NCI-H2081 (cell line): ENCODE measurements around the gene AHRR.

Source experiments
- DNase-seq, 2 experiments: peaks; one replicate each; lab custom pipeline; 2025; lab: John Stamatoyannopoulos, UW

Gene AHRR

DNA sequence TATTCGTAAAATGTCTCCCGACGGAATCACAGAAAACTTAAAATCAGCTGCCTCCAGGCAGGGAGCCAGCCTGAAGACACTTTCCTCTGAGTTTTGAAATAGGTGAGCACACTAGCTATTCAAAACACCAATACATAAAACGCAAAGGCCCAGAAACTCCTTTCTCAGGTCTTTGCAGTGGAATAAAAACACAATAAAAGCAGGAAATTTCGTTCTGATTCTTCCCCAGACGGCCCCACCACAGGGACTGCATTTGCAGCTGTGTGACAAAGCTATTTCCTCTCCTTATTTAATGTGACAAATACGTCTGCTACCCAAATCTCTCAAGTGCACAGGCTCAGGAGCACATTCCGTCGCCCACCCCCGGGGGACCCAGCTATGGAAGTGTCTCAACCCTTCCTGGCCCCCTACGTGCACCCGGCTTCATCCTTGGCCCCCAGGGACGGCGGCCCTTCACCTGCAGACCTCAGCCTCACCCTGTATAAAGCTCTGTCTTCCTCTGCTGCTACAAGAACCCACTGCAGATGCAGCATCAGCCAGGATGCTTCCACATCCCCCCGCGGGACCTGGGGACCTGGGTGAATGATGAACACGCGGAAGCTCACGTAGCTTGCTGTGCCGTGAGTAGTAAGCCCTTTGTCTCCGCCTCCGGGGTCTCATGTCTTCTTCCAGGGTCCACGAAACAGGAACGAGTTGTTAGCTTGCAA is 24.9 kb downstream of the AHRR start:
- DNase-seq, result no peak

DNA sequence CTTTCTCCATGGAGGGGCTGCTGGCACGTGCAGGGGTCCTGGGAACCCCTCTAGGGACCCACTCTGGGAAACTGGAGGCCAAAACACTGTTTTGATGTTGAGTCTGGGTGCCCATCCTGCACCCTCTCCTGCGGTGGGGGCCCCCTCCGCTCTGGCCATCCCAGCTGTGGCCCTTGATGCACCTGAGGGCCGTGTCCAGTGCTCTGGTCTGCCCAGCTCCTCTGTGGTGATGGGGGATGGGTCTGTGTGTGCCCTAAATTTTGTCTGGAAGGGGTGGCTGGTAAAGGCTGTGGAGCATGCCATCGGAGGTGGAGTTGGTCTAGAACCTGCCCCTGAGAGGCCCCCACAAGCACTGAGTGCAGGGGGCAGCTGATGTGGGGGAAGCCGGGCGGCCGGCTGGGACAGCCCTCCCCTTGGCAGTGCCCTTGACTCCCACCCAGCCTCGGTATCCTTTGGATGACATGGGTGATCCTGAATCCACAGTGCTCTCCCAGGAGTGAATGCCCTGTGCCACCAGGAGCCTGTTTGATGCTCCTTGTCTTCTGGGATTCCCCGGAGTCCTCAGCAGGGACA is 26.3 kb downstream of the AHRR start:
- no peak for DNase-seq

GRCh38 chr5:348726-349125 is 27.2 kb downstream of the AHRR start:
- no peak for DNase-seq

GRCh38 chr5:350355-350754 is 28.8 kb downstream of the AHRR start:
- DNase-seq, result no peak

DNA sequence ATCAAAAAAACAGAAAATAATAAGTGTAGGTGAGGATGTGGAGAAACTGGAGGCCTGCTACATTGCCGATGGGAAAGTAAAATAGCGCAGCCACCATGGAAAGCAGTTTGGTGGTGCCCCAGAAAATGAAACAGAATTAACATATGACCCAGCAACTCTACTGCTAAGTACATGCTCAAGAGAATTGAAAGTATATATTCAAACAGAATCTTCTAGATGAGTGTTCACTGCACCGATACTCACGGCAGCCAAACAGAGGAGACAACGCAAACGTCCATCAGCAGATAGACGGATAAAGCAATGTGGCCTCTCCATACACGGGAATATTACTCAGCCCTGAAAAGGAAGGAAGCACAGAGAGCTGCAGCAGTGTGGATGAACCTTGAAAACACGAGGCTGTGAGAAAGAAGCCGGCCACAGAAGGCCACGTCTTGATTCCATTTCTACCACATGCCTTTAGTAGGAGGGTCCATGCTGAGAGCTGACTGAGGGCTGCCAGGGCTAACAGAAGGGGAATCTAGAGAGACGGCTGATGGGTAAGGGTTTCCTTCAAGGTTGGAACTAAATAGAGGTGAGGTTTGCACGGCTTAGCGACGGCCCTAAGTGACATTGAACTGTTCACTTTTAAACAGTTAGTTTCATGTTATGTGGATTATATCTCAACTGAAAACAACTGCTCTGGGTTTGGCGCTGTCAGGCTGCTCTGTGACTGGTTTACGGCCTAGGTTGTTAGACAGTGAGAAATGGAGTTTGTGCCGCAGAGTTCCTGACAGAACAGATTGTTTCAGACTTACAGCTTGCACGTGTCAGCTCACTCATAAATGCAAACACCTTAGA is 29.8 kb downstream of the AHRR start:
- DNase-seq, result no peak

- no peak for DNase-seq
Observed at GRCh38 chr5:351921-352245, 30.4 kb downstream of the AHRR start.

DNA sequence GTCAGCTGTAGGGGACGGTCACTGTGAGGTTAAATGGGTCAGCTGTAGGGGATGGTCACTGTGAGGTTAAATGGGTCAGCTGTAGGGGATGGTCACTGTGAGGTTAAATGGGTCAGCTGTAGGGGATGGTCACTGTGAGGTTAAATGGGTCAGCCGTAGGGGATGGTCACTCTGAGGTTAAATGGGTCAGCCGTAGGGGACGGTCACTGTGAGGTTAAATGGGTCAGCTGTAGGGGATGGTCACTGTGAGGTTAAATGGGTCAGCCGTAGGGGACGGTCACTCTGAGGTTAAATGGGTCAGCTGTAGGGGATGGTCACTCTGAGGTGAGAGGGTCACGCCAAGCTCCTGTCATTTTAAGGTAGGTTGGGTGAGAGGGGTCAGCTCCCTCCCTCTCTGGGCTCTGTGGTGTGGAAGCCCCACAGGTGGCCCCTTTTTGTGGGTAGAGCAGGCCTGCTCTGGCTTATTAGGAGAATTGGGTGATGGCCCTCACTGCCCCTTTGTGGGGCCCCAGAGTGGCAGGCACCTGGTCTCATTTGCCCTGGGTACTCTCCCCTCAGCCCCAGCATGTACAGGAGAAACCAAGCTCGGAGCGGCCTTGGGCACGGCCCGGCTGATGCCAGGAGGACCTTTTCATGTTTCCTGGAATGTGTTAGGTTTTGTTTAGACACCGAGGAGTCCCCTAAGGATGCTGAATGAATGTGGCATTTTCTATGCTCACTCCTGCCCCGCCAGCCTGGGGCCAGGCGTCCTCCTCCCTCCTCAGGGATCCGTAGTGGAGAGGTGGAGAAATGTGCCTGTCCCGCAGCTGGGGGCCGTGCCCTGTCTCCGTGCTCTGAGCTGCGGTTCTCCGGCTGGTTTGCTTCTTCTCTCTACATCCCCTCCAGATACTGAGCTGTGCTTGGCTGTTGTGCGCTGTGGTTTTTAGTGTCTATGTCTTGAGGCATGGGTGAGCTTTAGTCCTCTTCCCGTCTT is 31.4 kb downstream of the AHRR start:
- no peak for DNase-seq

GRCh38 chr5:353612-354580 is 32.4 kb downstream of the AHRR start:
- DNase-seq, result no peak

DNA sequence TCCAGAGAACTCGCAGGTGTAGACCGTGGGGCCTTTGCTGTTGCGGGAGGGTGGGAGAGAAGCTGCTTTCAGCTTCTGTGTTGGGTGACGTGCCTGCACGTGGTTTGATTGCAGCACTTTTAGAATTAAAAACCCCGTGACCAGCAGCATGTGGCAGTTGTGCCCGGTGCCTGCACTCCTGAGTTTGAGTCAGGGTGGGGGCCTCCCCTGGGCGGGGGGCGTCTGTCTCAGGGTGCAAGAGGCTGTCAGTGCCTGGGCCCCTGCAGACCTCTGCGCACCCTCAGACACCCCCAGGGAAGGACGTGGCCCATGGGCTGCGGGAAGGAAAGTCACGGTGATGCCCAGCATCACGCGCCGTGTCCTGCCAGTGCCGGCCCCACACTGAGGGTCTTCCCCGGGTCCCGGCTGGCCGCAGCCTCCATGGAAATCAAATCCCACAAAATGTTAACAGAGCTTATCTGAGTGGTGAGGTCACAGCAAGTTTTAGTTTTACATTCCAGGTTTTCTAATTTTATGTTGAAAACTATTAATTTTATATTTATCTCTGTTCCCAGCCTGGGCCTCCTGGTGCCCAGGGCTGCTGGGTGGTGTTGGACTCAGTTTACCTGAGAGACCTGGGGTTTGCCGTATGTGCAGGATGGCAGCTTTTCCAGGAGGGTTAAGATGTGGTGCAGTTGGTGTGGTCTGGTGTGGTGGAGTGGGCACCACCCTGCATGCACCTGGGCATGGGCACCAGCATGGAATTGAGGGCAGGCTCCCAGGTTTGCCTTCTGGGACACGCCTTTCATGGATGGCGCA is 33.3 kb downstream of the AHRR start:
- no peak for DNase-seq

DNA sequence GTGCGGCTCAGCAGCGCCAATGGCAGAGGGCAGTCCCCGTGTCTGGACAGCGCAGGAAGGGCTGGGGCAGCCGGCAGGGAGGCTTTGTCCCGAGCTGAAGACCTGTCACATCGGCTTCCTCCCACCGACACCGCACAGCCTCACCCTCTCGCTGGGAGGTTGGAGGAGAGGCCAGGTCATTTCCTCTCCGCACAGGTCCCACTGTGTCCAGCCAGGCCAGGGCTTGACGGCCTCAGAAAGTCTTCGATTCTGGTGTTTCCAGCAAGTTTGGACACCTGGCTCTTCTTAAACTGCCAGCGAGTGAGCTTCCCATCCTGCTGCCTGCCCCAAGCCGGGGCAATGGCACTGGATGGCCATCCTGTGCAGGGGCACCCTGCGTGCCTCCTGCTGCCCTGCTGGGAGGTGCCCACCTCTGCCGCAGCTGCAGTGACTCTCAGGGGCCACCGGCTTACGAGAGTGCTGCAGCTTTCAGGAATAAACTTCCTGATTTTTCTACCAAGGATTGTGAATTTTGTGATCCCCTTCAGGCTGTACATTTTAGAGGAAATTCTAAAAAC is 33.9 kb downstream of the AHRR start:
- no peak for DNase-seq

- DNase-seq, result no peak
Observed at GRCh38 chr5:355958-356357, 34.4 kb downstream of the AHRR start.

GRCh38 chr5:359301-359897 is 37.9 kb downstream of the AHRR start:
- no peak for DNase-seq

DNA sequence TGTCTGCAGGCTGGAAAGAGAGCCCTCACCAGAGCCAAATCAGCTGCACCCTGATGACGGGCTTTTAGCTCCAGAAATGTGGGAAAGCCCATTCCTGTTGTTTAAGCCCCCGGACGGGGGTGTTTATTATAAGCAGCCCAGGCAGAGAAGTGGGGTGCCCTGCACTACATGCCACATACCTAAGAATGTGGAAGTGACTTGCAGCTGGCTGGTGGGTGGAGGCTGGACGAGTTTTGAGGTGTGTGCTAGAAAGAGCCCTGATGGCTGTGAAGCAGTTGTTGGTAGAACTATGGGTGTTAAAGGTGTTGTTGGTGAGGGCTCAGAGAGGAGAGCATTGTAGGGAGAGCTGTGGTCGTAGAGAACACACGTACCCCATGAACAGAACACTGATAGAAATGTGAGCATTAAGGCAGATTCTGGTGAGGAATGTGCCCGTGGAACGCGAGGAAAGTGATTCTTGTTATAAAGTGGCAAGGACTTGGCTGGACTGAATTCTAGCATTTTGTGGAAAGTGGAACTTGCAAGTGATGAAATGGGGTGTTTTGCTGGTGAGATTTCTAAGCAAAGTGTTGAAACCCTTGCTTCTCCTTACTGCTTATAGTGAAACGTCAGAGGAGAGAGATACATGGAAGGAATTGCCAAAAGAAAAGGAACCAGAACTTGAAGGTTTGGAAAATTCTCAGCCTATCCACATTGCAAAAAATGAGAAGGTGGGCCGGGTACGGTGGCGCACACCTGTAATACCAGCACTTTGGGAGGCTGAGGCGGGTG is 38.9 kb downstream of the AHRR start:
- no peak for DNase-seq

DNA sequence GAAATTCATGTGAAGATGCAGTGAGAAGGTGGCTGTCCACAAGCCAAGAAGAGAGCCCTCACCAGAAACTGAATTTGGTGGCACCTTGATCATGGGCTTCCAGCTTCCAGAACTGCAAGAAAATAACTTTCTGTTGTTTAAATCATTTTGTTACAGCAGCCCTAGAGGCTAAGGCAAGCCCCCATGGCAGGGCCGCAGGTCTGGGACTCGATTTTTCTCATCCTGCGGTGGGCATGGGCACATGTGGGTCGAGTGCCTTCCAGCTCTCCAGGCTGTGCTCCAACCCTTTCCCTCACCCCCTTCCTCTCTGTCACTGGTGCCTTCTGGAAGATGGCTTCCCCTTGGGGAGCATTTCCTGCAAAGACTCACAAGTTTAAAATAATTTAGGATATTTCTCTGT is 40.7 kb downstream of the AHRR start:
- DNase-seq, result no peak

- no peak for DNase-seq
Observed at GRCh38 chr5:362978-363765, 41.7 kb downstream of the AHRR start.

- no peak for DNase-seq
Observed at GRCh38 chr5:364497-364896, 43.0 kb downstream of the AHRR start.

DNA sequence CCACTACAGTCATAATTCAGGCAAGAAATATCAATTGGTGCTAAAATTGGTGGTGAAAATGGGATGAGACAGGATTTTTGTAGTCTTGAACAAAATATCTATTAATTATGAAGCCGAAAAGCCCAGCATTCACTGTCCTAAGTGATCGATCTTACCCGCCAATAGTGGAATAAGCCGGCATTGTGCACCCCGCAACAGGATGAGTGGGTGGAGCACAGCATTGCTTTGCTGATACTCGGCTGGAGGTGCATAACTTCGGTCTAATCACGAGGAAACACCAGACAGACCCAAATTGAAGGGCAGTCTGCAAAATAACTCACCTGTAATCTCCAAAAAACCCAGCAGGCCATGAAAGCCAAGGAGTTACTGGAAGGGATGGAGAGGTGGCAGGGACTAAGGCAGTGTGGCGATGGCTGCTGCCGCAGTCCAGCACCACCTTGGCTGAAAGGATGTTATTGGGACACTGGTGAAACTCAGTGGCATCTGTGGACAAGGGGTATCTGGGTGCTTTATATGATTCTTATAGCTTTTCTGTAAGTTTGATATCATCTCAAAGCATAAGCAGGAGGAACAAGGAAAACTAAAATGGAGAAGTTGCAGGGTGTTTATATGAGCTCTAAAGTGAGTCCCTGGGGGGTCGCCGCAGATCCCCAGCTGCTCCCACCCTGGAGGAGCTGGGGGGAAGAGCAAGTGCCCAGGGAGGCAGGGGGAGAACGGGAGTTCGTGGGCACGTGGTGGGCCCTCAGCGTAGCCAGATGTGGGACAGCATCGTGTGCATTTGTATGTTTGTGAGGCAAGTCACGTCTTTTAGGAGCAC is 45.2 kb downstream of the AHRR start:
- DNase-seq, result no peak
